ENCODE measurements around the gene OCIAD2.

DNA sequence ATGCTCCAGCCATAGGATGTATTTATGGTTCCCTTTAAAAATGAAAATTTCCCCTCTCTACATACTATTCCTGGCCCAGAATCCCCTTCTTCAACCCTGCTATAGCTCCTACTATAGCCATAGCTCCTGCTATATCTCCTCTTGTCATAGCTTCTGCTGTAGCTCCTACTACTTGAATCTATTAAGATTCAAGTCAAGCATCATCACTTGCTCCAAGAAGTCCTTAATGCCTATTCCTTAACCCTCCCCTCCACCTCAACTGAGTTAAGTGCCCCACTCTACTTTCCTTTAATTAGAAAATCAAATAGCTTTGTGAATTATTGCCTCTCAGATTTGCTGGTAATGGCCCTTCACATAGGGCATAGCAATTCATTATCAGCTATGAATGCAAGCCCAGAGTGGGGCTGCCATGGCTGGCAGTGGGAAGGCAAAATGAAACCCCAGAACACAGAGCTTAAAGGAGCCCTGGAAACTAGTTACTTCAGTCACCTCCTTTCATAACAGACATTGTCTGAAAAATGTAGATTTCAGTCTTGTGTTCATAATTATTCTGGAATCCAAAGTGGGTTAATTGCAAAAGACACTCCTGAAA, 15.4 kb downstream of the OCIAD2 start:
- TF ChIP-seq, protein P1, sequence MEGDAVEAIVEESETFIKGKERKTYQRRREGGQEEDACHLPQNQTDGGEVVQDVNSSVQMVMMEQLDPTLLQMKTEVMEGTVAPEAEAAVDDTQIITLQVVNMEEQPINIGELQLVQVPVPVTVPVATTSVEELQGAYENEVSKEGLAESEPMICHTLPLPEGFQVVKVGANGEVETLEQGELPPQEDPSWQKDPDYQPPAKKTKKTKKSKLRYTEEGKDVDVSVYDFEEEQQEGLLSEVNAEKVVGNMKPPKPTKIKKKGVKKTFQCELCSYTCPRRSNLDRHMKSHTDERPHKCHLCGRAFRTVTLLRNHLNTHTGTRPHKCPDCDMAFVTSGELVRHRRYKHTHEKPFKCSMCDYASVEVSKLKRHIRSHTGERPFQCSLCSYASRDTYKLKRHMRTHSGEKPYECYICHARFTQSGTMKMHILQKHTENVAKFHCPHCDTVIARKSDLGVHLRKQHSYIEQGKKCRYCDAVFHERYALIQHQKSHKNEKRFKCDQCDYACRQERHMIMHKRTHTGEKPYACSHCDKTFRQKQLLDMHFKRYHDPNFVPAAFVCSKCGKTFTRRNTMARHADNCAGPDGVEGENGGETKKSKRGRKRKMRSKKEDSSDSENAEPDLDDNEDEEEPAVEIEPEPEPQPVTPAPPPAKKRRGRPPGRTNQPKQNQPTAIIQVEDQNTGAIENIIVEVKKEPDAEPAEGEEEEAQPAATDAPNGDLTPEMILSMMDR (IDR thresholded peaks at IDR 0.05; ENCODE audit: low read depth, low read length): no peak
- TF ChIP-seq POLR2A (IDR thresholded peaks at IDR 0.05; ENCODE audit: extremely low read depth, insufficient read length): no peak

Measured in NB4 (cell line).